ENCODE results near the gene LRRC63. TPM values are rescaled to one million over a fixed set of nuclear protein-coding genes. Genes with fewer than 3 reads are reported as not detected.

The LRRC63 gene
- total and polyA plus RNA-seq, 2 donors (not counting 1 experiment from before 2014, with no cell fraction given): 0.17 TPM; not detected in 1

GRCh38 chr13:46232281-46232680 is 20.6 kb downstream of the LRRC63 start:
- Histone ChIP-seq H3K4me2 (ENCODE audit: extremely low read depth, insufficient read depth, low read length) (no peak overlapping the region), H3K36me3 (ENCODE audit: control insufficient read depth, insufficient read depth, low read length) (no peaks in the 10 kb centered on the region), H3K4me1 (ENCODE audit: control insufficient read depth, extremely low read depth, insufficient read depth, low read length) (no peaks in the 10 kb centered on the region), H3K79me2 (ENCODE audit: control insufficient read depth, insufficient read depth, low read length) (no peaks in the 10 kb centered on the region), H4K20me1 (ENCODE audit: control insufficient read depth, extremely low read depth, insufficient read depth, low read length) (no peaks in the 10 kb centered on the region), H3K27ac (ENCODE audit: insufficient read depth, low read length) (no peak overlapping the region), H3K27me3 (ENCODE audit: control insufficient read depth, insufficient read depth, low read length) (no peaks in the 10 kb centered on the region), H2AFZ (ENCODE audit: low read length) (no peak overlapping the region), H3K4me3 (replicated peaks in 1 of 4; ENCODE audit: control extremely low read depth in 1 of 4, insufficient read depth in 1 of 4, low read depth in 3 of 4, low read length in 4 of 4) (no peak overlapping the region), H3K9me3 (ENCODE audit: control insufficient read depth, insufficient read depth, low read depth, low read length) (no peaks in the 10 kb centered on the region), H3K9ac (ENCODE audit: insufficient read depth, low read length) (no peak overlapping the region)
- TF ChIP-seq EZH2 (IDR thresholded peaks at IDR 0.05; ENCODE audit: low read length, missing control alignments) (no peak), CTCF (conservative IDR thresholded peaks at IDR 0.05 in 1 of 2, IDR thresholded peaks at IDR 0.05 in 1 of 2; ENCODE audit: low read depth in 1 of 2, low read length in 2 of 2) (no peak)
- DNase-seq (ENCODE audit: low read depth in 2 of 2): peak; percentile 7 to 61

- Histone ChIP-seq H3K36me3 (ENCODE audit: control insufficient read depth, insufficient read depth, low read length) (no peaks in the 10 kb centered on the region), H4K20me1 (ENCODE audit: control insufficient read depth, extremely low read depth, insufficient read depth, low read length) (no peaks in the 10 kb centered on the region), H3K4me1 (ENCODE audit: control insufficient read depth, extremely low read depth, insufficient read depth, low read length) (no peaks in the 10 kb centered on the region), H3K9me3 (ENCODE audit: control insufficient read depth, insufficient read depth, low read depth, low read length) (no peaks in the 10 kb centered on the region), H3K27me3 (ENCODE audit: control insufficient read depth, insufficient read depth, low read length) (no peaks in the 10 kb centered on the region), H3K9ac (ENCODE audit: insufficient read depth, low read length) (no peak overlapping the region), H3K4me3 (replicated peaks in 1 of 4; ENCODE audit: control extremely low read depth in 1 of 4, insufficient read depth in 1 of 4, low read depth in 3 of 4, low read length in 4 of 4) (no peak overlapping the region), H3K4me2 (ENCODE audit: extremely low read depth, insufficient read depth, low read length) (no peak overlapping the region), H2AFZ (ENCODE audit: low read length) (no peak overlapping the region), H3K27ac (ENCODE audit: insufficient read depth, low read length) (no peak overlapping the region), H3K79me2 (ENCODE audit: control insufficient read depth, insufficient read depth, low read length) (no peaks in the 10 kb centered on the region)
- DNase-seq (ENCODE audit: low read depth in 2 of 2): no peak
- TF ChIP-seq CTCF (conservative IDR thresholded peaks at IDR 0.05 in 1 of 2, IDR thresholded peaks at IDR 0.05 in 1 of 2; ENCODE audit: low read depth in 1 of 2, low read length in 2 of 2) (no peak), EZH2 (IDR thresholded peaks at IDR 0.05; ENCODE audit: low read length, missing control alignments) (no peak)
Observed at GRCh38 chr13:46235286-46235685, 23.6 kb downstream of the LRRC63 start.

DNA sequence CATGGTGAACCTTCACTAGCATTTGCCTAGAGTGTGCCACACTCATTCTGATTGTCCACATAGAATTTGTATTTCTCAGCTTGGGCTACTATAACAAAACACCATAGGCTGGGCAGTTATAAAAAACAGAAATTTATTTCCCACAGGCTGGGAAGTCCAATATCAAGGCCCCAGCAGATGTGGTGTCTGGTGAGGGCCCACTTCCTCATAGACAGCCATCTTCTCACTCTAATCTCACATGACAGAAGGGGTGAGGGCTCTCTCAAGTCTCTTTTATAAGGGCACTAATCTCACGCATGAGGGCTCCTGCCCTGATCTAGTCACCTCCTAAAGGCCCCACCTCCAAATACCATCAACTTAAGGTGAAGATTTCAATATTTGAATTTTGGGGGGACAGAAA is 53.6 kb downstream of the LRRC63 start:
- Histone ChIP-seq H4K20me1 (ENCODE audit: control insufficient read depth, extremely low read depth, insufficient read depth, low read length) (no peaks in the 10 kb centered on the region), H3K4me1 (ENCODE audit: control insufficient read depth, extremely low read depth, insufficient read depth, low read length) (no peaks in the 10 kb centered on the region), H3K27me3 (ENCODE audit: control insufficient read depth, insufficient read depth, low read length) (no peaks in the 10 kb centered on the region), H3K27ac (ENCODE audit: insufficient read depth, low read length) (no peak overlapping the region), H3K9me3 (ENCODE audit: control insufficient read depth, insufficient read depth, low read depth, low read length) (no peaks in the 10 kb centered on the region), H3K9ac (ENCODE audit: insufficient read depth, low read length) (no peak overlapping the region), H3K36me3 (ENCODE audit: control insufficient read depth, insufficient read depth, low read length) (no peaks in the 10 kb centered on the region), H3K4me3 (replicated peaks in 1 of 4; ENCODE audit: control extremely low read depth in 1 of 4, insufficient read depth in 1 of 4, low read depth in 3 of 4, low read length in 4 of 4) (no peak overlapping the region), H3K79me2 (ENCODE audit: control insufficient read depth, insufficient read depth, low read length) (no peaks in the 10 kb centered on the region), H2AFZ (ENCODE audit: low read length) (no peak overlapping the region), H3K4me2 (ENCODE audit: extremely low read depth, insufficient read depth, low read length) (no peak overlapping the region)
- TF ChIP-seq EZH2 (IDR thresholded peaks at IDR 0.05; ENCODE audit: low read length, missing control alignments): no peak
- no peak for TF ChIP-seq CTCF (conservative IDR thresholded peaks at IDR 0.05 in 1 of 2, IDR thresholded peaks at IDR 0.05 in 1 of 2; ENCODE audit: low read depth in 1 of 2, low read length in 2 of 2)
- DNase-seq (ENCODE audit: low read depth in 2 of 2): no peak
